Stimulated activated CD4-positive, alpha-beta T cell treated with anti-CD3 and anti-CD28 coated beads, Interleukin-2, amount 100 ng/mL, for 48 hours (primary cell): ENCODE measurements around the gene SAE1.
"Not testable (repeated sequence)": the region's sequence is repeated elsewhere in the genome, so short reads cannot be mapped to it uniquely, and the experiment has no call there.

ENCODE experiments used
- DNase-seq, 2 donors: peaks; one replicate each; pipeline ENCODE4 v3.0.0-alpha.2; 2020

SAE1 gene

DNA sequence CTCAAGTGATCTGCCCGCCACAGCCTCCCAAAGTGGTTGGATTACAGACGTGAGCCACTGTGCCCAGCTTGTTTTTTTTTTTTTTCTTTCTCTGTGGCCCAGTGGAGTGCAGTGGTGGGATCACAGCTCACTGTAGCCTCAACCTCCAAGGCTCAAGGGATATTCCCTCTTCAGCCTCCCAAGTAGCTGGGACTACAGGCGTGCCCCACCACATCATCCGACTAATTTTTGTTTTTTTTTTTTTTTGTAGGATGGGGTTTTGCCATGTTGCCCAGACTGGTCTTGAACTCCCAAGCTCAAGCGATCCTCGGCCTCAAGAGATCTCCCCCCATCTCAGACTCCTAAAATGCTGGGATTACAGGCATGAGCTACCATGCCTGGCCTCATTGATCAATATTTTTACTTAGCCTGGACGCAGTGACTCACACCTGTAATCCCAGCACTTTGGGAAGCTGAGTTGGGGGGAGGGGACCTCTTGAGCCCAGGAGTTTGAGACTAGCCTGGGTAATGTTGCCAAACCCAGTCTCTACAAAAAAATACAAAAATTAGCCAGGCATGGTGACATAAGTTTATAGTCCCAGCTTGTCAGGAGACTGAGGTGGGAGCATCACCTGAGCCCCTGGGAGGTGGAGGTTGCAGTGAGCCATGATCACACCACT, 1.7 kb downstream of the SAE1 start:
- no peak for DNase-seq

DNA sequence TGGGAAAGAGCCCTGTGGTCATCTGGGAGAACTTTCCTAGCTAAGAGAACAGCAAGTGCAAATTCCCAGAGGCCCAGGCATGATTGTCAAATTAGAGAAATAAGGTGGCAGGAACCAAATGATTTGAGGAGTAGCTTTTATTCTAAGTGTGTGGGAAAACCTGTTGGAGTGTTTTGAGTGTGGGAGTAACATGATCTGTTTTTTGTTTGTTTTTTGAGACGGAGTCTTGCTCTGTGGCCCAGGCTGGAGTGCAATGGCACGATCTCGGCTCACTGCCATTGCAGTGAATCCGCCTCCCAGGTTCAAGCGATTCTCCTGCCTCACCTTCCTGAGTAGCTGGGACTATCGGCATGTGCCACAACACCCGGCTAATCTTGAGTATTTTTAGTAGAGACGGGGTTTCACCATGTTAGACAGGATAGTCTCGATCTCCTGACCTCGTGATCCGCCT, 2.4 kb downstream of the SAE1 start:
- DNase-seq: no peak

DNA sequence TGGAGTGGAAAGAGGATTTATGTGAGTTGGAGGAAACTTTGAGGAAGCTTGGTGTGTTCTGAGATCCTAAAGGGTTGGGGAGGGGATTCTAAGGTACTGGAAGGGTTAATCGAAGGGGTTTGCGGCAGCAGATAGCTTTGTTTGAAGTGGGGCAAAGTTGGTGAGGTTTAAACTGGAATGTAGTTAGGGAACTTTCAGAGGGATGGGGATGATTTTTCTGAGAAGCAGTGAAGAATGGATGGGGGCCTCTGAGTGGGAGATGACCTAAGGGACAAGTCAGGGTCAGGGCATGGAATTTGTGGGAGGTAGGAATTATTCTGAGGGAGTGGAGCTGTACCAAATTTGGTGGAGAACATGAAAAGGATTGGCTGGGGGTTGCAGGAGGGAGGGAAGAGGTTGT, 3.9 kb downstream of the SAE1 start:
- no peak for DNase-seq

DNA sequence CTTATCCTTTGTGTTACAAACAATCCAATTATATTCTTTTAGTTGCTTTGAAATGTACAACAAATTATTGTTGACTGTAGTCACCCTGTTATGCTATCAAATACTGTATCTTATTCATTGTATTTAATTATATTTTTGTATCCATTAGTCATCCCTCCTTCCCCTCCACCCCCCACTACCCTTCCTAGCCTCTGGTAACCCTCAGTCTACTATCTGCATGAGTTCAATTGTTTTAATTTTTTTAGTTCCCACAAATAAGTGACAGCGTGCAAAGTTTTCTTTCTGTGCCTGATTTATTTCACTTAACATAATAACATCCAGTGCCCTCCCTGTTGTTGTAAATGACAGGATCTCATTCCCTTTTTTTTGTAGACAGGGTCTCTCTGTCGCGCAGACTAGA, 4.5 kb downstream of the SAE1 start:
- DNase-seq: no peak

DNA sequence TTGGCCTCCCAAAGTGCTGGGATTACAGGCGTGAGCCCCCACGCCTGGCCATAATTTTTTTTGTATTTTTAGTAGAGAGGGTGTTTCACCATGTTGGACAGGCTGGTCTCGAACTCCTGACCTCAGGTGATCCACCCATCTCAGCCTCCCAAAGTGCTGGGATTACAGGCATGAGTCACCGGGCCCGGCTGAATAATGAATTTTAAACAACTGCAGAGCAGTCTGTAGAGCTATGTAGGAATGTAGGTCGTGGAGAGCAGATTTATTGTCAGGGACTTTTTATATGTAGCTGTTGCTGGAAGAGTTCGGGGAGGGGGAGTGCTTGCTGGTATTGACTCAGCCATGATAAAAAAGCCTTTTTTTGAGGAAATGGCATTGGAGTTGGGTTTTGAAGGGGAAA, 10.6 kb downstream of the SAE1 start:
- not testable (repeated sequence) for DNase-seq

DNA sequence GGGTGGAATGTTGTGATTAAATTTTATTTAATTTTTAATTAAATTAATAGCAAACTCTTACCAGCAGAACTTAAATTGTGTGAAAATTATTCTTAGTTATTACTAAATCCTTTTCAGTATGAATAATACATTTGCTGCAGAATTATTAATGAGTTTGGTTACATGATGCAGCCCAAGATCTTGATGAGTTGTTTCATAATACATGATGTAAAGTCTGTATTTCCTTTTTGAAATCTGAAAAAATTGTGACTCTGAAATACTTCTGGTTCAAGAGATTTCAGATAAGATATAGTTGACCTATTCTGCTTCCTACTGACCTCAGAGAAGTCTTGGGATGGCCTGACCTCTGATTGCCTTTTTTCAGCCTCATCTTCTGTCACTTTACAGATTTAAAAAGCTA, 11.1 kb downstream of the SAE1 start:
- no peak for DNase-seq

DNA sequence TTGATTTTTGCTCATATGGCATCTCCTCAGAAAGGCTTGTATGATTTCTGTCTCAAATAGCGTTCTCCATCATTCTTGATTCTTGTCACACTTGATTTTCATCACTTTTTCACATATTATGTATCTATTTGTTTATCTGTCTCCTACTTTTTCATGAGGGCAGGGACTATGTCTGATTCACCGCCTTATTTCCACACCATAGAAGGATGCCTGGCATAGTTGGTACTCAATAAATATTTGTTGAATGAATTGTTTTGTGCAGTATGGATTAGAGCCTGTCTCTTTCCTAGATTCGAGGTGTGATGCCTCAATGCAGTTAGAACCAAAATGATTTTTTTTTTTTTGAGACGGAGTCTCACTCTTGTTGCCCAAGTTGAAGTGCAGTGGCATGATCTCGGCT, 12.1 kb downstream of the SAE1 start:
- DNase-seq: no peak

DNA sequence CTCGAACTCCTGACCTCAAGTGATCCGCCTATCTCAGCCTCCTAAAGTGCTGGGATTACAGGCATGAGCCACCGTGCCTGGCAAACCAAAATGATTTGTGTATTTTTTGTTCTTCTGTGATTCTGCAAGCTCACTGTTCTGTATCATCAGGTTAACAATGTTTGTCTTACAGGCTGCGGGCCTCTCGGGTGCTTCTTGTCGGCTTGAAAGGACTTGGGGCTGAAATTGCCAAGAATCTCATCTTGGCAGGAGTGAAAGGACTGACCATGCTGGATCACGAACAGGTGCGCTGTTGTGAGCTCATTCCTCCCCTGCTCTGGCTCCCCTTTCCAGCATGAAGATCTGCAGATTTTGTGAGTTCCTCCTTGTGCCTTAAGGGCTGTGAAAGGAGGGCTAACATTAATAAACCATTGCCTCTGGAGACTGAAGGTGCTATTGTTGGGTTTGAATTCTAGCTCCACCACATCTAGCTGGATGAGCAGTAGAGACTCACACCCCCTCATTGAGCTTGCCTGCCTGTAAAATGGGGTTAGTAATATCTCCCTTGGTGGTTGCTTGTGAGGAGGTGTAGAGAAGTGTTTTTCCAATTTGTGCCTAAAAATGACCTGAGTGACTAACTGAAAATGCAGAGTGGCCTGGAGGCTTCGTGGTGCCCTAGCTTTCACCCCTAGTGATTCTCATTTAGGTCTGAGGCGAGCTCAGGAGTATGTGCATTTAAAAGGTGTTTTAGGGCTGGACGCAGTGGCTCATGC, 12.9 kb downstream of the SAE1 start:
- DNase-seq: no peak

DNA sequence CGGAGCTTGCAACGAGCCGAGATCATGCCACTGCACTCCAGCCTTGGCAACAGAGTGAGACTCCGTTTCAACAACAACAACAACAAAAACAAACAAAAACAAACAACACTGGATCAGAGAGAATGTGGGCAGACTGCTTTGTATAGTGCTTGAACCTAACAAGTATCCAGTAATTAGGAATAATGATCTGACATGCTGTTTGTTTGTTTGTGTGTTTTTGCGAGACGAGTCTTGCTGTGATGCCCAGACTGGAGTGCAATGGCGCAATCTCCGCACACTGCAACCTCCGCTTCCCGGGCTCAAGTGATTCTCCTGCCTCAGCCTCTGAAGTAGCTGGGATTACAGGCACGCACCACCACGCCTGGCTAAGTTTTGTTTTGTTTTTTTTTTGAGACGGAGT, 14.0 kb downstream of the SAE1 start:
- no peak for DNase-seq

DNA sequence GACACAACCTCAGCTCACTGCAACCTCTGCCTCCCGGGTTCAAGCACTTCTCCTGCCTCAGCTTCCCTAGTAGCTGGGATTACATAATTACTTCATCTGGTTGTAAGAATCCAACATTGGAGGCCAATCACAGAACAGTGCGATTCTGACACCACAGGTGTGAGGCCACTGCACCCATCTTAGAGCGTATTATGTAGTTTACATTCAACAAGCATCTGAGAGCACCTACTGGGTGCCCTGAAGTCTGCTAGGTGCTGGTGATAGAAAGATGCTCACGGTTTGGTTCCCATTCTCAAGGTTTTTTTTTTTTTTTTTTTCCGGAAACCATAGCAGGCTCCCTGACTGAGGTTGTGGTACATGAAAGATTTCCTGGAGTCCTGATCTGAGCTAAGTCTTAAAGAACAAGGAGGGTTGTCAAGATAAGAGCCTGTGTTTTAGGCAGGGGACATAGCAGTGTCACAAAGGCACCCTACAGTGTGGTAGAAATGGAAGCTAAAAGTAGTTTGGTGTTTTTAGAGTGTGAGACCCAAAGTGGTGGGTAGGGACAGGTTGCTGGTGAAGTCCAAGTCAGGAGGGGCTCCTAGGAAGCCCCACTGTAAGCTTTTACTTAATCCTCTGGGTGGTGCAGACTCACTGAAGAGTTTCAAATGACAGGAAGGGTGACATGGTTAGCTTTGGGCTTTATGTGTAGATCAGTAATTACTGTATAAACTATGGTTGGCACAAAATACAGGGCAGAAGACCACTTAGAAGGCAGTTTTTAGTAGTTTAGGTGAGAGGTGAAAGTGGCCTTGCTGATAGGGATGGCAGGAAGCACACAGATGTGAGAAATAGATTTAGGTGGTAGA, 15.2 kb downstream of the SAE1 start:
- no peak for DNase-seq

DNA sequence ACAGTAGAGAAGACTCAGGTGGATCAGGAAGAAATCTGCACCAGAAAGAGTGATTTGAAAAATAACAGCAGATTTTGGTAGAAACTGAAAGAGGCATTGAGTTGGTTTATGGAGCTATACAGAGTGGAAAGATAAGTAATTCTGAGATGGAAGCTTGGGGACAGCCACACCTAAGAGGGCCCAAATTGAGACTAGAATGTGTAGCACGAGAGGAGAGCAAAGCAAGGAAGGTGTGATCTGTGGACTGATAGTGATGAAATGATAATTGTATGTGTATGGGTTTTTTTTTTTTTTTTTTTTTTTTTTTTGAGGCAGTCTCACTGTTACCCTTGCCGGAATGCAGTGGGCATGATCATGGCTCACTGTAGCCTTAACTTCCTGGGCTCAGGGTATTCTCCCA, 16.3 kb downstream of the SAE1 start:
- no peak for DNase-seq

DNA sequence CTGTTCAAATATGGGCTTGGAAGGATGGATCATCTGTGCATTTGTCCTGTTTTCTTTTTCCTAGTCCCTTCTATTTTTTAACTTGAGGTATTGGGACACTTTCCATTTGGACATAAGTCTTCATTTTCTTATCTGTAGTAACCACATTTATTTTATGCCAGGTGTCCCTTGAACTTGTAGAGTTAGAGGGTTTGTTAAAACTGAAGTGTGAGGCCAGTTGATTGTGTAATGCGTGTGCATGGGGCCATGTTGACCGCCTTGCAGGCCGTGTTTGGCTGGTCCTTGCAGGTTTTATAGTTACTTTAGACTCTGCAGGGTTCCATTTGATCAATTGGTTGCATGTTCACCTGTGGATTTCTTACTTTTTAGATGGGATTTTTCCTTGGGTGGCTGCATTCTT, 21.0 kb downstream of the SAE1 start:
- no peak for DNase-seq

DNA sequence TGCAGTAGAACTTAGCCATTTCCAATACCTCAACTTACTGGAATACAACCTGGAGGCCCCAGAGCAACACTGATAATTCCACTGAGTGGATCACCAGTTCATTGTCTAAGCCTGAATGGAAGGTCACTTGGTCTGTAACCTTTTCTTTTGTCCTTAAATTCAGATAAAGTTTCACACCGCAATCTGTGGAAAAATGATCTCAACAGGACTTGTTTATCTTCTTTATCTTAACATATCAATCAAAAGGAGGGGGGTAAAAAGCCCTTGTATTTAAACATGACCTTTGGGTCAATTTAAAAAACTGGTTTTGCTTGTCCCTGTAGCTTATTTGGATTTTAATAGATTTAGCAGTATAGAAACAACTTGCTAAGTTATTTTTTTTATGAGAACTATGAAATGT, 21.6 kb downstream of the SAE1 start:
- no peak for DNase-seq

DNA sequence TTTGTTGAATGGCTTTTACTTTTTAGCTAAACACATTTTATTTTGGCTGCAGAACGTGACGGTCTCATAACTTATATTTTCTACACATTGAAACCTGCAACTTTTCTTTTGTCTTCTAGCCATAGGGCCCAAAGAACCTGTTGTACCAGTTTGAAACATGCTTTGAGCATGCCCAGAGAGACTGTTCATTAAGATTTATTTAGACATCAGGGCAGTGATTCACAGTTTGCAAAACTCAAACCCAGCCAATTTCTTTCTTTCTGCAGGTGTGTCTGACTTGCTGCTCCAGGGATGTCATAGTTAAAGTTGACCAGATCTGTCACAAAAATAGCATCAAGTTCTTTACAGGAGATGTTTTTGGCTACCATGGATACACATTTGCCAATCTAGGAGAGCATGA, 22.0 kb downstream of the SAE1 start:
- DNase-seq: no peak

DNA sequence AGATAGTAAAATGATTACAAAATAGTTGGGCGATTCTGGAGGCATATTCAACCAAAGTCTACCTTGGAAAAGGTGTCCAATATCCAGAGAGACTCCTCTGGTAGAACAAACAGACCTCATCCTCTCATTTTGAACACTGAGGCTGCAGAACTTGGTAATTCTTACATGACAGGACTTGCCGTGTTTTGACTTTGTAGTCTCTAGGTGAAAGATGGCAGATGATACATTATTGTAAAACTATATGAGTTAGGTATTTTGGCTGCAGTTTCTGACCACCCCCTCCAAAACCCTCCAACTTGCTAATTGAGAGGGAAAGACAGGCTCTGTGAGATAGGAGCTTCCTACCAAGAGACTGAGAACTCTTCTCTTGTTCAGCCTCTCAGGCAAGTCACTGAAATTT, 22.6 kb downstream of the SAE1 start:
- no peak for DNase-seq

DNA sequence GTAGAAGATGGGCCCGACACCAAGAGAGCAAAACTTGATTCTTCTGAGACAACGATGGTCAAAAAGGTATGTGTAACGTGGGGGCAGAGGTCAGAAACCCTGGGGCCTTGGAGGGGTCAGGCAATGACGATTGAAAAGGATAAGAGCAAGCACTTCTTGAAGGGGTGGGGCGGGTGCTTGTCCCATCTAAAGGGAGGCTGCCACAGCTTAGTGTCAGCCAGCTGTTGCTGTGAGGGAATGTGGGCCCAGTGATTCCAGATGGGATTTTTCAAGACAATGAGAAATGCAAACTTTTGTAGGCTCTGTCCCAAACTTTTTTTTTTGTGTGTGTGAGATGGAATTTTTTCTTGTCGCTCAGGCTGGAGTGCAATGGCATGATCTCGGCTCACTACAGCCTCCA, 24.5 kb downstream of the SAE1 start:
- DNase-seq: no peak

DNA sequence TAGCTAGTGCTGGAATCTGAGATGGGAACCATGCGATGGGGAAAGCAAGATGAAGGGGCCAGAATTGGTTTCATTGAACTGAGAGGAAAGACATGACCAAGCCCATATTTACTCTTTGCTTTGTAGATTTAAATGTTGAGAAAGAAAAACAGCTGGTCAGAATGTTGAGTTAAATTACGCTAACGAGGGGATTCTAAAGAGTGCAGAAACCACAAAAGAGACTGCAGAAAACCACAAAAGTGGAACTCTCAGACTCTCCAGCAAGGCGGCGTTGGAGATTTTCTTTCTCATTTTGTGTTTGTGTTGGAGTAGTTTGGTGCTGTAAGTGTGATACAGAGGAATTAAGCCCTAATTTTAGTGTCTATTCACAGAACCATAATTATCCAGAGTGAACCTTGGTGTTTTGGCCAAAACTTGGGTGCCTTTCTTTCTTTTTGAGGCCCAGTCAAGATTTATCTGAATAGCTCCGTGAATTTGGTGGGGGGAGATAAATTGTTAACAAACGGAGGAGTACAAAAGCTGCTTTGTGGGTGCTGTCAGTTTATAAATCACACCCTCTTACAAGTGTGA, 26.3 kb downstream of the SAE1 start:
- no peak for DNase-seq

DNA sequence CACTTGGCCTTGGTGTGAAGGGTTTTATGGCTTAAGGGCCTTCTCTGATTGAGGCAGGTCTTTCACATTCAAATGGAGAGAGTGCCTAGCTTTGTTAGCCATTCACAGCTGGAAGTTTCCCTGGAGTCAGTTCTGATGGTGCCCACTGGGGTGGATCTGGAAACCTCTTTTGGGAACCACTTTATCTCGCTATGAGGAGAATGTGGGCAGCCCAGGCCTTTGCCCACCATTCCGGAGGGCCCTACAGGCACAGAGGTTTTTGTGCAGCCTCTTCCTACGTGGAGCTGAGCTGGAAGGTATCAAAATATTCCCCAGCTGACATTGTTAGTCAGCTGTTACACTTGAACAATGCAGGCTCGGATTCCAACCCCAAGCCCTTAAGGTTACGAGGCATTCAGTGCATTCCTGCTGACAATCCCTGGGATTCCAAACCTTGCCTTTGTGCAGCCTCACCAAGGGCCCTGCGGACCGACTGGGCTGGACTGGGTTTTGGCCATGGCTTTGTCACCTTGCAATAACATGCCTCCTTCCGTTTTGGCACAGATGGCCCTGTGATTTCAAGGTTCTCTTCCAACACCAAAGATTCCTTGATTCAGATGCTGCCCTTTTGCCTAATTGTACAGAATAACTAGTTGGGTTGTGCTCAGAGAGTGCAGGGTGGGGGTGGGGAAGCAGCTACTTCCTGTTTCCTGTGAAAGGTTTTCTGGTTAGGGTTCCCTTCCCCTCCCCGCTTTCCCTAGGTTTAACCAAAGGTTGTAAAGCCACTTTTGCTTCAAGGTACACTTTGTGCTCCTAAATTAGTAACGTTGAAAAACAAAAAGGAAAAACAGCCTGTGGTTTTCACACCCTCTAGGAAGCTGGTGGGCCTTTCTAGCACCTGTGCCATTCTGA, 27.0 kb downstream of the SAE1 start:
- no peak for DNase-seq

DNA sequence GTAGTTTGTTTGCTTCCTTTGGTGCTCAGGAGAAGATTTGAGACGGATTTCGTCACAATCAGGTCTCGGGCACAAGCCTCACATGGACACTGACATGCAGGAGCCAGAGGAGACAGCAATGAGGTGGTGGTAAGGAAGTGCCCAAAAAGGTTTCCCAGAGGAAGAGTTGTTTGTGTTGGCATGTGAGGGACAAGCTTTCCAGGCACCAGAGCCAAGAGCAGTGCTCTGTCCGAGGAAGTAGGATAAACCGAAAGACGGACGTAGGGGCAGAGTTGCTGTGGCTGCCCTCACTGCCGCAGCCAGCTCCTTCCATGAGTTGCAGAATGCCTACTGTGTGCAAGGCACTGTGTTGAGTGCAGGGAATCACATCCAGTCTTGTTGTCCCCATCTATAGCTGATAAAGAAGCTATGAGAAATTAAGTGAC, 27.7 kb downstream of the SAE1 start:
- DNase-seq: no peak

DNA sequence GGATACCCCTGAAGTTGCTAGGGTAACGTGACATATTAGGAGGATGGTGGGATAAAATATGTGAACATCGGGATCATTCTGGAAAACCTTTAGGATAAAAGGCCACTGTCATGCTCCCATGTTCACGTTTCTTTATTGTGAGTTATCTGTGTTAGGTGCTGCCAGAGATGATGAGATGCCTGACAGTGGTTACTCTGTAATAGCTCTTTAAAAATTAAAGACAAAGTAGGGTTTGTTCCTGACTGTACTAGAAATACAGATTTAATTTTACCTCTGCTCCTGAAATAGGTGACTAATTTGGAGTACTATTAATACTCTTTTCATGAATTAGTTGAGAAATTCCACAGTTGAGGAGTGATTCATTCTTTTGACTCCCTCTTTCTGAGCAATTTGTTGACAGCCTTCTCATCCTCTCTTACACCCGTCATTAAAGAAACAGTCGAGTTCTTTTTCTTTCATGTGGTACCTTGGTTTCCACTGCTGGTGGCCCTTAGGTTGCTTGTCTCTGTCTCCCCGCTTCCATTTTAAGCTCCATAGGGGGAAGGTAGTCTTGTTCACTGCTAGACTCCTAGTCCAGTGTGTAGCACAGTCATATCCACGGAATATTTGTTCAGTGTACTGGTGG, 28.4 kb downstream of the SAE1 start:
- DNase-seq: no peak

DNA sequence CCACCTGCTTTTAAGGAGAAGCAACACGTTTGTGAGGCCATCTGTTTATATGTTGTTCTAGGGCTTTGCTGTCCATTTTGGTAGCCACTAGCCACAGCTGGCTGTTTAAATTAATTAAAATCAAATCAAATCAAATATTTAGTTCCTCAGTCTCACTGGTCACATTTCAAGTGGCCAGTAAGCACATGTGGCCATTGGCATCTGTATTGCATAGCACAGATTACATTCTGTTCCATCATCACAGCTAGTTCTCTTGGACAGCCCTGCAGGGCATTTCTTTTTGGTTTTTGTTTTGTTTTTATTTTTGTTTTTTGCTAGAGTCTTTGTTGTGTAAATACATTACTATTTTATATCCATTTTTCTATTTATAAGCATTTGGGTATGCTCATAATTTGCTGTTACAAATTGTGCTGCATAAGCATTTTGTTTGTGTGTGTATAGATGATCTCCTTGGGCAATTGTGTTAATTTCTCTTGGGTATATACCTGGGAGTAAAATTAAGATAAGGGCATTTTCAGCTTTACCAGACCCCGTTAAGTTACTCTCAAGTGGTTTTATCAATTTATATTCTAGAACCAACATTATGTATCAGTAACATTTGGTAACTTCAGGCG, 31.3 kb downstream of the SAE1 start:
- no peak for DNase-seq

DNA sequence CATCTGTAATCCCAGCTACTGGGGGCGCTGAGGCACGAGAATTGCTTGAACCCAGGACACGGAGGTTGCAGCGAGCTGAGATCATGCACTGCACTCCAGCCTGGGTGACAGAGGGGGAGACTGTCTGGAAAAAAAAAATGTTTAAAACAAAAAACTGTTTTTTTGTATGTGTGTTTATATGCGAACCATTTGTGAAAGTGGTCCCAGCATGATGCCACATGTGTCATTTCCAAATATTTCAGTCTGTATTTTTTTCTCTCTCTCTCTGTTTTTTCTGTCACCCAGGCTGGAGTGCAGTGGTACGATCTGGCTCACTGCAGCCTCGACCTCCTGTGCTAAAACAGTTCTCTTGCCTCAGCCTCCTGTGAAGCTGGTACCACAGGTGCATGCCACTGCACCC, 37.4 kb downstream of the SAE1 start:
- no peak for DNase-seq
